Activated CD4-positive, CD25-positive, alpha-beta regulatory T cell (primary cell): ENCODE measurements around the gene CFAP77.

Experiments used
- DNase-seq, 4 experiments: peaks; one replicate each; lab custom pipeline; 2025; lab: John Stamatoyannopoulos, UW

CFAP77 gene

DNA sequence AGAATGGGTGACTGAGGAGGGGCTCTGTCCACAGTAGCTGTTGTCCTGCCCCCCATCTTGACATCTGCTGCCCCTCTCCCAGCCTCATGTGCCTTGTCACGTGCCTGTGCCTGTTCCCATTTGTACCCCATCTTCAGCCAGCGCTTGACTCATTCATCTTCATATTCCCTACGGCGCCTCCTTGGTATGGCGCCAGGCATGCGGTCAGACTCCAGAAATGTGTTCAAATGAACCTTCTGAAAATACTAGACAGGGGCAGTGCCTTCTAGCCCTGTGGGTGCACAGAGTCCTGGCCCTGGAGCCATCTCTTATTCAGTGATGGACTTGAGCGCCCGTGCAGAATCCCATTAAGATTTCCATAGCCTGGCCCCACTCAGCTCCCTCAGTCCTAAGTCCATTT is 46.2 kb downstream of the CFAP77 start:
- no peak for DNase-seq

DNA sequence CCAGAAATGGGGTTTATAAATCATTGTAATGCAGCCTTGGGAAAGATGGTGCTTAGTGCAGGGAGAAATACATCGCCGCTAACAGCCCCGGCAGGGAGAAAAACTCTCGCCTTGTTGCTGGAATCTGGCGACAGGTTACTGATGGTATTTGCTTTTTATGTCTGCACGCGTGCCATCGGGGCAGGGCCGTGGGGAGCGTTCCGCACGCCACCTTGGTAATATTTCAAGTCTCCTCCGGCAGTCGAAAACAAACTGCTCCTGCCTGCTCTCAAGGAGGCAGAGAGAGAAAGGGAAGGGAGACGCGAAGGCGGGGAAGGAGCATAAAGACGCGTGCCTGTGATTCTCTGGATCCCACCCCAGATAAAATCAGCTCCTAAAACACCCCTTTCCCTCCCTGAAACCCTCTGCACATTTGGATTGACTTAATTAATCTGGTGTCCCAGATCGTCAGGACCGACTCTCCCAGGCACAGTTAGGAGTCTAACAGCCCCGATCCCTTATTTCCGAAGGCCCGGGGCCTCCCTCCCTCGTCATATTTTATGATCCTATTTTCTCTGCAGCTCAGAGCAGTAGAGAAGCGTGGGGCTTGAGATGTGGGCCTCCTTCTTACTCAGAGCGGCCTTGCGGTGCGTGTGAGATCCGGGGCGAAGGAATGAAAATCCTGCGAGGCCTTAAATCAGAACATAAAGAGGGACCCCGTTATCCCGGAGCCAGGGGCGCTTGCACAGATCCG is 47.7 kb downstream of the CFAP77 start:
- no peak for DNase-seq

GRCh38 chr9:132458432-132458831 is 48.4 kb downstream of the CFAP77 start:
- DNase-seq, result no peak

GRCh38 chr9:132459661-132460060 is 49.6 kb downstream of the CFAP77 start:
- no peak for DNase-seq

DNA sequence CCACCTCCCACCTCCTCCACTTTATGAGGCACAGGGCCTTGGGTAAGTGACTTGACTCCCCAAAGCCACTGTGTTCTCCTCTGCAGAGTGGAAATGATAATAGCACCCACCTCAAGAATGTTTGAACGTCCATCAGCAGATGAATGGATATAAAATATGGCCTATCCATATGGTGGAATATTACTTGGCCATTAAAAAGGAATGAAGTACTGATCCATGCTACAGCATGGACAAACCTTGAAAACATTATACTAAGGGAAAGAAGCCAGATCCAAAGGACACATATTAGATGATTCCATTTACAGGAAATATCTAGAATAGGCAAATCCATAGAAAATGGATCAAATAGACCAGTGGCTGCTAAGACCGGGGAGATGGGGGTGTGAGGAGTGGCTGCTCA is 50.2 kb downstream of the CFAP77 start:
- DNase-seq, result no peak

- DNase-seq, result no peak
Observed at GRCh38 chr9:132461281-132461896, 51.4 kb downstream of the CFAP77 start.

GRCh38 chr9:132461971-132462370 is 52.0 kb downstream of the CFAP77 start:
- DNase-seq, result no peak

GRCh38 chr9:132464547-132464946 is 54.5 kb downstream of the CFAP77 start:
- DNase-seq, result no peak

GRCh38 chr9:132465131-132465635 is 55.2 kb downstream of the CFAP77 start:
- DNase-seq, result no peak

- DNase-seq, result no peak
Observed at GRCh38 chr9:132472199-132472598, 62.2 kb downstream of the CFAP77 start.

GRCh38 chr9:132472599-132472998 is 62.6 kb downstream of the CFAP77 start:
- no peak for DNase-seq

GRCh38 chr9:132474253-132474652 is 64.2 kb downstream of the CFAP77 start:
- DNase-seq, result no peak

DNA sequence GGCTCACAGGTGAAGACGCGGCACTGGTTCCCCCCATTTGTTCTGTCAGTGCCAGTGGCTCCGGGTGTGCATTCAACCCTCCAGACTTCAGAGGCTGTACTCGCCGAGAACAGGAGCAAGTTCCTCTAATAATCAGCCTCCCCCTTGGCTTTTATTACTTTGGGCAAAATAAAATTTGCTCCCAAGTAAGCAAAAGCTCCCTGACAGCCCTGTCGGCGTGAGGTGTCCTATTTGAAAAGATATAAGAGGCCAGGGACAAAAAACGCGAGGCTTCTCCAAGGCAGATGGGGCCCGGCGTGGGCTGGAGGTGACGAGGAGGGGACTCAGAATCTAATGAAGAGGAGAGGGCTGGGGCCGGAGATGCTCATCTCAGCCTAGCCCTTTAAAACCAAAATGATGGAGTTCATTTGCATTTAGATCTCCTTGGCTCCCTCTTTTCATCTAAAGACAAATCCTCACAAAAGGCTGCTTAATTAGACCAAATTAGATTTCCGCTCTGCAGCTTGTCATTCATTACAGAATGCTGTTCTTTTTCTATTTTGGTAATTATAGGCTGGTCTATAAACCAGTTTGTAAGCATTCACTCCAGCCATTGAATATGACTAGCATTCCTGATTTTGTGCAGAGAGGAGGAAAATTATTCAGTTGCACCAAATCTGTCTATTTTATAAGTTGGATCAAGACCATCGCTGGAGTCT is 68.5 kb downstream of the CFAP77 start:
- DNase-seq, result no peak

GRCh38 chr9:132479733-132480132 is 69.7 kb downstream of the CFAP77 start:
- DNase-seq, result no peak

DNA sequence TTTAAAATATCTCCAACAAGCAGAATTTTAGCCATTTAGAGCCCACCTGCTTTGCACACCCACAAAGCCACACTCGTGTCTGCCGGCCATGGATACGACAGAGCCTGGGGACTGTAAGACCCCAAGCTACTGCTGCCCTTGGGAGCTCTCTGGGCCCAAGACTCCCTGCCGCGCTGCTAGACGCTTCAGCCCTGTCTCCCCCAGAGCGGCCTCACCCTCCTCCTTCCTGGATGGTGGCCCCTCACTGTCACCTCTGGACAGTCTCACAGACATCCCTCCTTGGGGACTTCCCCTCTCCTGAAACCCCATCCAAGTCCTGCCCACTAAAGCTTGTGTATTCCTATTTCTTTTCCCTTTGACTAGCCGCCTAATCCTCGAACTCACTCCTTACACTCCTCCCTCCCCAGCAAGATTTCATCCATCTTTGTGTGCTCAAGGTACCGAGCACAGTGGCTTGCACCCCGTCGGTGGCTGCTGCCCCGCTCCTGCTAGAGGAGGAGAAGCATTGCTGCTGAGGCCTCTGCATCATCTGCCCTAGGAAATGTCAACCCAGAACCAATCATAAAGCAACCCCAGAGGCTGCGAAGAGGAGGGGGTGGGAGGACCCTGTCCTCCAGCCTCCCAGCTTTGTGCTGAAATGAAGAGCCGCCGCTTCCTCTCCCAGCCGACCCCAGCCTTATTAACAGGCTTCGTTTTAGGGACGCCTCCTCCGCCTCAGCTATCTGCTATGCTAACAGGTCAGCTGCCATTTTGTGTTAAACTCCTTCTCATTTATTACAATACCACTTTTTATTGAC is 71.2 kb downstream of the CFAP77 start:
- DNase-seq, result no peak

- DNase-seq, result no peak
Observed at GRCh38 chr9:132482196-132482813, 72.3 kb downstream of the CFAP77 start.

DNA sequence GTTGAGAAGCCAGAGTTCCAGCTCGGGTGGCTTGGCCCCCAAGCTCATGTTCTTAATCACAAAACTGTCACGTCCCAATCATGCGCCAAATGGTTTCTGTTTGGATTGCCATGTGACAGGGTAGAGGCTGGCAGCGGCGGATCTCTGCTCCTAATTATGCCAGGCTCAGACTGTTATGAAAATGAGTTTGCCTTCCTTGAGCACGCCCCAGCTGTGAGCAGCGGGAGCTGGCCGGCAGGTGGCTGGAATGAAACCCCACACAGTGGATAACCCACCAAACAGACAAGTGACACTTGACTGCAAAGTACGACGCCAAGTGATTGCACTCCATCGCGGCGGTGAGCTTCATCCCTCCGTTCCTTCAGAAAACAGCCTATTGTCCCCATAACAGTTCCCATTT is 75.4 kb downstream of the CFAP77 start:
- no peak for DNase-seq

GRCh38 chr9:132486706-132487350 is 76.8 kb downstream of the CFAP77 start:
- peak in 1 of 4 experiments; percentile 6 for DNase-seq

GRCh38 chr9:132487351-132487791 is 77.4 kb downstream of the CFAP77 start:
- DNase-seq, result no peak

- DNase-seq, result no peak
Observed at GRCh38 chr9:132487980-132488535, 78.0 kb downstream of the CFAP77 start.

DNA sequence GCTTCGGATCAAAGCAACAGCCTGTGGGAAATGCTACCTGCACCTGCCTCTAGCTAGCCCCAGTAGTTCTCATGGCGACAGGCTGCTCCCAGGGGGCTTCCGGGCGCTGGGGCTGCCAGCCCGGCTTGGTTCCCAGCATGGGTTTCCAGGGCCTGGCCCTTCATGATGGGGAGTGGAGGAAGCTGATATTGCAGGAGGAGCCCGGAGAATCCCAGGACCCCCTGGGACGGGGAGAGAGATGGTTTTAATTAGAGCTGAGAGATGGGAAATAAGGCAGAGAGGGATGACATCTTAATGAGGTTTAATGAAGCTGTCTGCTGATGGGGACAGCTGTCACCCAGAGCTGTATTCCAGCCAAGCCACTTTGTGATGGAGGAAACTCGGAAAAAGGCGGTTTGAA is 78.6 kb downstream of the CFAP77 start:
- no peak for DNase-seq
